AG04449 (cell line): ENCODE measurements around the gene KCNMA1.

Experiments
- CTCF ChIA-PET: fragments of 350-600 bp; formaldehyde crosslinking; extraction: SDS; loops from one replicate; lab custom pipeline; 2021; ENCODE audit warnings: antibody characterized with exemption; lab: Yijun Ruan, JAX
- POLR2A ChIA-PET: fragments of 400-600, 350-600 bp; formaldehyde crosslinking; extraction: SDS; loops from one replicate; lab custom pipeline; 2020; ENCODE audit warnings: antibody characterized with exemption, inconsistent platforms; lab: Yijun Ruan, JAX
- DNase-seq: peaks from one replicate; pipeline ENCODE4 v3.0.0-alpha.2; 2010; ENCODE audit warnings: low read depth, low spot score
- H3K4me3 ChIP-seq: 2 replicates; pipeline ENCODE4 v1.5.1; 2011; ENCODE audit warnings: low read depth, mild to moderate bottlenecking, control low read depth, low read length
- TF ChIP-seq, protein P1 (sequence below): IDR thresholded peaks from one replicate; pipeline ENCODE4 v1.5.1; 2011; ENCODE audit warnings: mild to moderate bottlenecking, moderate library complexity, low read length, control low read depth, inconsistent platforms; ENCODE audit not compliant: insufficient read depth; ENCODE audit errors: missing control alignments

Gene KCNMA1

DNA sequence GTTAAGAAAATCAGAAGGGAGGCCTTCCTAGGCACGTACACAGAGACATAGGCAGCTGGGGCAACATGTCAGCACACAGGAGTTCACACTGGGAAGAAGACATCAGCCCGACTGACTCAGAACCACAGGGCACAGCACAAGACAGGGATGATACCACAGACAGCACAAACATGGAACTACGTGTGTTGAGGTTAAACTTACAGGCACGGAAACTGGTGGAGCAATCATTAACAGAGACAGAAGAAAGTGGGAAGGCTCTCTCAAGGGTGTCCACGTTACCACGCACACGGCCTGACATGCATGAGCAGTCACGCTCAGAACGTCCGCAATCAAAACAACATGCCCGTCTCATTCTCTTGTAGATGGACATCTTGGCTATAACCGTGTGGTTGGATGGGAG, 636.4 kb downstream of the KCNMA1 start:
- TF ChIP-seq, protein P1, sequence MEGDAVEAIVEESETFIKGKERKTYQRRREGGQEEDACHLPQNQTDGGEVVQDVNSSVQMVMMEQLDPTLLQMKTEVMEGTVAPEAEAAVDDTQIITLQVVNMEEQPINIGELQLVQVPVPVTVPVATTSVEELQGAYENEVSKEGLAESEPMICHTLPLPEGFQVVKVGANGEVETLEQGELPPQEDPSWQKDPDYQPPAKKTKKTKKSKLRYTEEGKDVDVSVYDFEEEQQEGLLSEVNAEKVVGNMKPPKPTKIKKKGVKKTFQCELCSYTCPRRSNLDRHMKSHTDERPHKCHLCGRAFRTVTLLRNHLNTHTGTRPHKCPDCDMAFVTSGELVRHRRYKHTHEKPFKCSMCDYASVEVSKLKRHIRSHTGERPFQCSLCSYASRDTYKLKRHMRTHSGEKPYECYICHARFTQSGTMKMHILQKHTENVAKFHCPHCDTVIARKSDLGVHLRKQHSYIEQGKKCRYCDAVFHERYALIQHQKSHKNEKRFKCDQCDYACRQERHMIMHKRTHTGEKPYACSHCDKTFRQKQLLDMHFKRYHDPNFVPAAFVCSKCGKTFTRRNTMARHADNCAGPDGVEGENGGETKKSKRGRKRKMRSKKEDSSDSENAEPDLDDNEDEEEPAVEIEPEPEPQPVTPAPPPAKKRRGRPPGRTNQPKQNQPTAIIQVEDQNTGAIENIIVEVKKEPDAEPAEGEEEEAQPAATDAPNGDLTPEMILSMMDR: no peak
- ChIA-PET CTCF (interaction anchor here (0.8 to 2.2 kb wide), 4 partner anchors 8 to 1606 kb away, joined by 3 to 8 read pairs (median 4); no protein-coding TSS in a partner anchor), POLR2A (no interaction called here)
- no peak for DNase-seq
- no peak overlapping the region for H3K4me3 ChIP-seq

DNA sequence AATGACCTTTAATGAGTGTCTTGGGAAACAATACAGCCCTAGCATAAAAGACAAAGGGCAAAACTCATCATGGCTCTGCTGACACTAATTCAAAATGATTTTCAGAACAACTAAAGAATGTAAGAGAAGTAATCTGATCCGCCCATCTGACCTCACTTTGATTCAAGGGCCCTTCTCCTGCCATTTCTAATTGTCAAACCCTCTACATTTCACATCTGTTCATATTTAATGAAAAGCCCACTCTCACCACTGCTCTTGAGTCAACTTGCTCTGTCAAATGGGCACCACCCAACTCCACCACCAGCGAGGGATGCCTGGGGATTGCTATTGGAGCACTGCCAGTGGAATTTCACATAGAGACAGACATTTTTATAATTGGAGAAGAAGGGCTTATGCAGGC, 639.2 kb downstream of the KCNMA1 start:
- TF ChIP-seq, protein P1: no peak
- DNase-seq: no peak
- ChIA-PET POLR2A (no interaction called here), CTCF (interaction anchor here (0.8 to 2.2 kb wide), 2 partner anchors 13 kb away, joined by 3 to 10 read pairs; no protein-coding TSS in a partner anchor)
- no peak overlapping the region for H3K4me3 ChIP-seq

DNA sequence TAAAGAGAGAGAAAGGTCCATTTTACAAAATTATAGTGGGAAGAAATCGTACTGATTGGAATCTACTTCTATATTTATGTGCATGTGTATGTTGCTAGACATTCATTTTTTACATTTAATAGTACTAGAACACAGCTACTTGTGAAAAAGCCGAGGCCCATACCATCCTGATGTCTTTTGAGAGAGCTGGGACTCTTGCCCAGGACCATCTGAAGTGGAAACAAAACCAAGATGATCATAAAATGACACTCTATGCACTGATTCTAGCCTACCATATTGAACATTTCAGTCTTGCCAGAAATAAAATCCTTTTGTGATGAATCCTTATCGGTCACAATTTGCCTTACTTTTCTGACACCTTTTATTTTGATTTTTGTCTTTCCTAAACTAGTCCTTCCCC, 640.0 kb downstream of the KCNMA1 start:
- POLR2A ChIA-PET: no interaction called here
- CTCF ChIA-PET: interaction anchor here (0.9 to 7.2 kb wide), 3 partner anchors 9 to 14 kb away, joined by 3 to 45 read pairs (median 10); no protein-coding TSS in a partner anchor
- no peak for DNase-seq
- H3K4me3 ChIP-seq: no peak overlapping the region
- TF ChIP-seq, protein P1: no peak

DNA sequence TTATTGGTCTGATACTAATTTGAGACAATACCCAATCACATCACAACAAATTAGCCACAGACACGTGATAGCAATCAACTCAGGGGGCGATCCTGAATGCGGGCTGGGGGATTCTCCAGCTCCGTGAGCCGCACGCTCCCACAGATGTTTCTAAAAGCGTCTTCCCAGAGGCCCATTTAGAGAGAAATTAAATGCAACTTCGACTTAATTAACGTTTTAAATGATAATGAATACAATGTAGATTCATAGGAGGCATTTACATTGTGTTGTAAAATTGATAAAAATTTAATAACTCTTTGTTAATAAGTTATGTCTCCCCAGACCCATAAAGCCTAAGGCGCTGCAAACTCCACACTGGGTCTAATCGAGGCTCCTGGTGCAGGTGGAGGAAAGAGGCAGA, 642.6 kb downstream of the KCNMA1 start:
- CTCF ChIA-PET: interaction anchor here (1.8 to 7.2 kb wide), 2 partner anchors 11 to 12 kb away, joined by 15 to 45 read pairs; no protein-coding TSS in a partner anchor
- no peak for DNase-seq
- TF ChIP-seq, protein P1: no peak
- H3K4me3 ChIP-seq: no peak overlapping the region
- POLR2A ChIA-PET: no interaction called here

DNA sequence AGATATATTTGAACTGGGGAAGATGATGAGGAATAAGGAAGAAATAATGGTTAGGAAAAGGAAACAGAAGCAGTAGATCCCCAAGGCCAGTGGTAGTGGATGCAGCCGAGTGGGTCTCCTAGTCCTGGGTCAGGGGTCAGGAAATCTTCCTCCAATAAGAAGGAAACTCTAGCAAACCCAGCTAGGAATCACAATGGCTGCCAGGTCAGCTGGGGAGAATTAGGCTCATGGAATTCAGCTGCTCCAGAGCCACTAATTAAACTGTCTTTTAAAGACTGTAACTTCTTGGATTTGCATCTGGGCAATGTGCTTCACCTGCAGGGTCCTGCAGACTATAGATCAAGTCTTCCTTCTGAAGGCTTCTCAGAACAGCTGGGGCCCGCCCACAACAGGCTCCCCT, 644.4 kb downstream of the KCNMA1 start:
- POLR2A ChIA-PET: no interaction called here
- TF ChIP-seq, protein P1: no peak
- no peak for DNase-seq
- H3K4me3 ChIP-seq: no peak overlapping the region
- CTCF ChIA-PET: interaction anchor here (0.9 to 7.2 kb wide), 4 partner anchors 8 to 14 kb away, joined by 4 to 45 read pairs (median 4); no protein-coding TSS in a partner anchor

DNA sequence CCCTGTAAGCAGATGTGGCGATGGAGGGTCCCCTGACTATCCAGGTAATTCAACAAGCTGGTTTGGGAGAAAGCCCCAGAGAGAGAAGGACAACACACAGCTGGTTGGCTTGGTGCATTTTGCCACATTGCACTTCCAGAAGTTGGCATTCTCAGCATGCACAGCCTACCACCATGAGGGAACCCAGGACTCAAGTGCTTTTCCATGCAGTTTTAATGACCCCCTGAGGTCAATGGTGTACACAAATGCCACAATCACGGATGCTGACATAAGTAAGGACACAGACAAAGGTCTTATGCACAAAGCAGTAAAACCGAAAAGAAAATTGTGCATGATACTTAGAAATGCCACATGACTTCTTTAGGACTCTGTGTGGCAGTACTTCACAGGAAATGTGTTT, 645.1 kb downstream of the KCNMA1 start:
- POLR2A ChIA-PET: no interaction called here
- DNase-seq: no peak
- no peak overlapping the region for H3K4me3 ChIP-seq
- CTCF ChIA-PET: interaction anchor here (0.7 to 7.2 kb wide), 5 partner anchors 9 to 1593 kb away, joined by 3 to 45 read pairs (median 4); no protein-coding TSS in a partner anchor
- TF ChIP-seq, protein P1: no peak
